Measurements from ENCODE around the gene COL10A1.

Gene COL10A1

DNA sequence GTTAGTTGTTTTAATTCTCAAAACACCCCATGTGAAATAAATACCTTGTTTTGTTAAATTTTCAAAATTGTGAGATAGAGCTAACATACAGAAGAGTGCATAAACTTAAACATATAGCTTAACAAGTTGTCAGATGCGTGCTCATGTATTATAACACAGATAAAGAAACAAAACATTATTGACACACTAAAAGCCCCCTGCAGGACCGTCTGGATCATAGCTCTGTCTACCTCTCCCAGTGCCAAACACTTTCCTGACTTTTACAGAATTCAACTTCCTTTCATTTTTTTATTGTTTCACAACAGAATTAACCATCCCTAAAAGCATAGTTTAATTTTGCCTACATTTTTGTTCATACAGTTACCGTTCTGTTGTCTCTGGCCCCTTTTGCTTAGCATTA is 47.4 kb downstream of the COL10A1 start:
- no peak for DNase-seq

DNA sequence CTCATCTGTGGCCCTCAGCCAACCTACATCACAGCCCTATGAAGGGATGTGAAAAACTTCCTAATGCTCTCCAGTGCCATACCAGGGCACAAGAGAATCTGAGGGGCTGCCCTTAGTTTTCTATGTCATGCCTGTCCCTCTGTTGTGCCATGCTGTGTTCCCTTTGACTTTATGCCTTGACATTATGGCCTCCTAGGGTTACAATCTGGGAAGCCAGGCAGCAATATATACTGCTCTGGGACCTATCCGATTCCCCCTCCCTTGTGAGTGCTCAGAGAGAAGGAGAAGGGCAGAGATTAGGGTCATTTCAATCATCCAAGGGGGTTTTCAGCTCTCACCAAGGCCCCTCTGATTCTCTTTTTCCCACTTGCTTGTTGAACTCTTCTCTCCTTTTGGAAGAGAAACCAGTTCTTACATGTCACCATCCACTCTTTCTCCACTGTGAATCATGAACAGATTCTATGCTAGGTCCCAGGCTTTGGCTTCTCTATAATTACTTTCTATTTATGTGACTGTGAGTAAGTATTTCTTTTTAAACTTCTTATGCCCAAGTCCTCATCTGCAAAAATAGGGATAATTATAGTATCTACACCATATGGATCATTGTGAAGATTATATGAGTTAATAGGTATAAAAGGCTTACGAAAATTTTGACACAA is 51.1 kb downstream of the COL10A1 start:
- DNase-seq = no peak

DNA sequence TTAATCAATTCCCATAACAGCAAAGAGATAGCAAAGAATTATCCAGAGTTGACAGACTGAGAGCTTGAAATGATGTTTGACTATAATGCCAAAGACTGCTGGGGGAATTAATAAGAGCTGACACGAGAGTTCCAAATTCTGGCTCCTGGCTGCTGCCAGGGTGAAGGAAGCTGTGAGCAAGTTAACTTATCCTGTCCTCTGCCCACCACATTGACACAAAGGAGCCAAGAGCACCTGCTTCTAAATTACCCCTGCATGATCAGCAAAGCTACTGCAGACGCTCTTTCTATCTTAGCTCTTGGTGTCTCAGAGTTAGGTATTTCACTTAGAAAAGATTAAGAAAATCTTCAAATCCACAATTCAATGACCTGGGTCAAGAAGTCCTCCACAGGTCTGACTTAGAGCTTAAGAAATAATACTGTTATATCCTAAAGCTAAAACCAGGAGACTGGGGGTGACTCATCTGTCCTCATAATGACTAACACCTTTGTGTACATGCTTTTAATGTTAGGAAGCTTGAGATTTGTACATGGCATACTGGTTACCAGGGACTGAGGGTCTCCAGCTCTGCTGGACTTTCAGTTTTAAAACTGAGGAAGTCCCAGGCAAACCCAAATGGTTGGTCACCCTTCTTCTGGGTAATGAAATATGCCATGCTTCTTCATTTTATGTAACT is 52.0 kb downstream of the COL10A1 start:
- DNase-seq = no peak

DNA sequence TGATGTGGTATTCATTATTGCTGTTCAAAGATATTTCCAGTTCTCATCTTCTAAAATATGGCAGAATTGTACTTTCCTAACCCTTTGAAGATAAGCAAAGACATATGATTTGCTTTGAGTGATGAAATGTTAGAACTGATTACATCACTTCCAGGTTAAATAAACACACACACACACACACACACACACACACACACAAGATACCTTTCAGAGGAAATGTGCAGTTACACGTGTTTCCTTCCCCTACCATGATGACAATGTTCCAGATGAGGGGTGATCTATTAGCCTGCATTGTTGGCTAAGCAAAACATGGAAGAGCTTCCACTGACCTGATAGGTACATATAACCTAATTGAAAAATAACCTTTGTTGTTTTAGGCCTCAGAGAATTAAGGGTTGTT is 53.6 kb downstream of the COL10A1 start:
- DNase-seq = no peak

DNA sequence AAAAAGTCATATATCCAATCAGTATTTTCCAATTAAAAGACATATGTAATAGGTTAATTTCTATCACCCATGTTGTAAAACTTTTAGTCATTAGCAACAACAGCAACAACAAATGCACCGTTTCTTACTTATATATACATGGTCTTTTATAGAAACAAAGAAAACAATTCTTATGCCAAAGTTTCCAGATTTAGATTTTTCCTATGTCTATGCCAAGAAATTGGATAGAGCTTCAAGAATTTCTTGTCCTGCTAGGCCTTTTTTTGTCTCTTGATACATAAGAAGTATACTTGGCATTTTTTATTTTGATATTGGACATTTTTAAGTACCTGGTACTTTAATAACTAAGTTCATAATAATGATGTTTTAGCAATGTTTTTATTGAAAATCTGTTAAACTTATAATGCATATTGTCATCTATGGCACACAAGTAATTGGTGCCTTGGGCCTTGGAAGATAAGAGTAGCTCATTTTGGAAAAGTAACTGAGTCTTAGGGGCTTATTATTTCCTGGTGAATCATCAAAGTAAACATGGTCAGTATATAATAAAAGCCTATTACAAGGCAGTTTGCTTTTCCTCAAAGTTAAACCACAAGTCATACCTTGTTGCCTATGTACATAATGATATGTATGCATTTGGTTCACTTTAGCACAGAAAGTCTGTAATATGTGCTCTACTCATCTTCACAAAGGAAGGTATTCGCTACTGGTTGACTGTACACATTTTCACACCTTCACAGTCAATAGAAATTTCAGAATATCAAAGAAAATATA is 55.1 kb downstream of the COL10A1 start:
- DNase-seq = no peak

DNA sequence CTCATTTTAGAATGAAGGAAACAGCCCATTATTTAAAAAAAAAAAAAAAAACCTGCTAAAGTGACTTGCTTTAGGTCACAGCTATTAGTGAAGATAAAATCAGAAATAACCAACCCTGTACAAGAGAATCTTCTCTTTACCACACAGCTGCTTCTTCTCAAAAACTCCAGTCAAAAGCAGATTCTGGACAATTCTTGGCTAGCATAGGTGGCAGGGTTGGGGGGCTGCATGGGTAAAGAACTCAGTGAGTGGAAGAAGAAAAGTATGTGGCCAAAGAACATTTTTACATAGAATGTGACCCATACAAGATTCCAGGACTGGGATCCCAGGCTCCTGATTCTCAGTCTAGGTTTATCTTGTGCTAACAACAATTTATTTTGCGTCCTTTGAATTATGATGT is 55.8 kb downstream of the COL10A1 start:
- DNase-seq = no peak
